K562 (cell line): ENCODE measurements around the gene KRTAP10-6. TPM values are rescaled to one million over a fixed set of nuclear protein-coding genes. Genes with fewer than 3 reads are reported as not detected.

ENCODE experiments used
- LCOR ChIP-seq: sonication (generic); formaldehyde crosslinking; IDR thresholded peaks from 2 replicates; pipeline ENCODE4 v1.8.0; 2022; ENCODE audit warnings: mild to moderate bottlenecking, missing genetic modification reagents
- PHB ChIP-seq: fragments of 250-450 bp; sonication (Bioruptor Pico); IDR thresholded peaks from 2 replicates; pipeline ENCODE4 v1.5.0; 2021
- PHF21A ChIP-seq: fragments of 450-650 bp; IDR thresholded peaks from 2 replicates; pipeline ENCODE4 v1.6.1; 2017; ENCODE audit warnings: low read depth, borderline replicate concordance
- TEAD1 ChIP-seq, 2 experiments: fragments of 450-650 bp in 1 of 2; sonication (generic) in 1 of 2; formaldehyde crosslinking; IDR thresholded peaks; 2 replicates each; pipeline versions ENCODE4 v1.4.0 to v1.8.0; 2020 to 2022; ENCODE audit warnings: mild to moderate bottlenecking in 2 of 2, missing genetic modification reagents in 1 of 2
- ZMIZ1 ChIP-seq, 2 experiments: fragments of 150-350 bp in 1 of 2; IDR thresholded peaks; 2 replicates each; pipeline ENCODE4 v1.6.1; 2012 to 2016; ENCODE audit warnings: low read depth in 2 of 2, low read length in 2 of 2, mild to moderate bottlenecking in 1 of 2, moderate library complexity in 1 of 2
- ZNF280B ChIP-seq: fragments of 250-450 bp; sonication (Bioruptor Pico); IDR thresholded peaks from 2 replicates; pipeline ENCODE4 v1.5.1; 2021; ENCODE audit warnings: mild to moderate bottlenecking
- ZNF707 ChIP-seq: fragments of 250-450 bp; sonication (Bioruptor Pico); conservative IDR thresholded peaks from 2 replicates; pipeline ENCODE4 v1.8.0; 2022; ENCODE audit warnings: inconsistent platforms, mild to moderate bottlenecking, moderate library complexity
- polyA plus RNA-seq, 8 experiments: library from polyadenylated mRNA; depleted of rRNA in 4 of 8; stranded (reverse) in 5 of 8; unstranded in 3 of 8; fragments of >200 nt; fragmentation: Nextera tagmentation in 2 of 8; fragmentation: Illumina TruSeq in 1 of 8; extraction: Ambion mirVana in 2 of 8; extraction: Trizol in 1 of 8; gene quantifications; 2 replicates each; pipeline versions ENCODE4 v1.2.1 to v1.2.3, GENCODE V29; 2011 to 2014; ENCODE audit warnings: inconsistent platforms in 1 of 8, missing spikeins in 1 of 8
- total RNA-seq, 7 experiments: library from RNA; depleted of rRNA in 6 of 7; stranded (reverse); fragments of >200 nt in 6 of 7; fragmentation: Illumina TruSeq in 2 of 7; extraction: Trizol in 2 of 7; gene quantifications; 2 replicates each; pipeline versions ENCODE4 v1.2.1 to v1.2.3, GENCODE V29; 2011 to 2021; ENCODE audit warnings: low replicate concordance in 1 of 7

The KRTAP10-6 gene
- total and polyA plus RNA-seq, 9 of the 15 experiments (the other 6 are each of a cell fraction or from before 2014, with no cell fraction given), result not detected

GRCh38 chr21:44637018-44637850 lies 44.9 kb upstream of the KRTAP10-6 start, which contains the start of gene KRTAP10-10 (continued):
- TF ChIP-seq LCOR (no peak), PHB (CRISPR knock-in tag) (no peak), ZMIZ1 (IDR thresholded peaks at IDR 0.05; ENCODE audit: low read depth in 2 of 2, low read length in 2 of 2) (no peak), ZNF707 (no peak), TEAD1 (CRISPR knock-in tag; IDR thresholded peaks at IDR 0.05) (no peak), ZNF280B (CRISPR knock-in tag) (no peak), PHF21A (no peak)
